Measurements from ENCODE around the gene ADAMTS5. TPM values are rescaled to one million over a fixed set of nuclear protein-coding genes. Genes with fewer than 3 reads are reported as not detected.

Gene ADAMTS5
- polyA plus RNA-seq, 10 donors: 14.2 to 21.2 (median 18.1) TPM

GRCh38 chr21:26892151-26892550 is 74.7 kb downstream of the ADAMTS5 start:
- DNase-seq: no peak

- DNase-seq: no peak
Measured at GRCh38 chr21:26888931-26889330, 78.0 kb downstream of the ADAMTS5 start.

GRCh38 chr21:26888256-26888655 is 78.6 kb downstream of the ADAMTS5 start:
- DNase-seq: peak in 1 of 3 donors; percentile 6

- DNase-seq: no peak
Measured at GRCh38 chr21:26887251-26887650, 79.6 kb downstream of the ADAMTS5 start.

- DNase-seq: no peak
Measured at GRCh38 chr21:26884436-26884835, 82.5 kb downstream of the ADAMTS5 start.

GRCh38 chr21:26883768-26884167 is 83.1 kb downstream of the ADAMTS5 start:
- no peak for DNase-seq

GRCh38 chr21:26881504-26882228 is 85.2 kb downstream of the ADAMTS5 start:
- peak; percentile 7 to 45 (median 19) for DNase-seq

GRCh38 chr21:26877018-26877417 is 89.9 kb downstream of the ADAMTS5 start:
- DNase-seq: peak; percentile 9 to 58 (median 16)

- no peak for DNase-seq
Measured at GRCh38 chr21:26874347-26874746, 92.5 kb downstream of the ADAMTS5 start.

Other genes starting within 250 kb of the ADAMTS5 start
- gene ADAMTS1, start 121.7 kb downstream of the ADAMTS5 start, polyA plus RNA-seq (ENCODE audit: insufficient read length in 10 of 10): 10 to 100 TPM; 22.3 to 39.1 (median 27.1) TPM